Measurements from ENCODE around the gene KCNJ4.

Gene KCNJ4

DNA sequence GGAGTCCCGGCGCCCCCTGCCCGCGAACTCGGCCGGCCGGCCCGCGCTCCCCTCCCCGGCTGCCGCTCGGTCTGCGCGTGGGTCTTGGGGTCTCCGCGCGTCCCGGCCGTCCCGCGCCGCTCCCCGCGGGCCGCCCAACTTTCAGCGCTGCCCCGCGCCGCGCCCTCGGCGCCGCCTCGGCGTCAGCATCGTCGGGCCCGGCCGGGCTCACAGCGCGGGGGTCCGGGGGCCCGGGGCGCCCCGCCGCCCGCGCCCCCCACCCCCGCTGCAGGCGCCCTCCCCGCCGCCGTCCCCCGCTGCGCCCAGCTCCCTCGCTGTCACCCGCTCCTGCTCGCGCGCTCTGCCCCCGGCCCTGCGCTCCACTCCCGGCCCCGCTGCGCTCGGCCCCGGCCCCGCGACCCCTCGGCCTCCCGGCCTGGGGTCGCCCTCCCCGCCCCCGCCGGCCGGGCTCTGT is at the start of gene KCNJ4:
Gene KCNJ4 (minus strand): TSS at position 124 of the 454 bp plus-strand sequence. CDS start 27,067 bp downstream, outside the sequence.
- DNase-seq (ENCODE audit: low read depth in 2 of 2) = no peak

DNA sequence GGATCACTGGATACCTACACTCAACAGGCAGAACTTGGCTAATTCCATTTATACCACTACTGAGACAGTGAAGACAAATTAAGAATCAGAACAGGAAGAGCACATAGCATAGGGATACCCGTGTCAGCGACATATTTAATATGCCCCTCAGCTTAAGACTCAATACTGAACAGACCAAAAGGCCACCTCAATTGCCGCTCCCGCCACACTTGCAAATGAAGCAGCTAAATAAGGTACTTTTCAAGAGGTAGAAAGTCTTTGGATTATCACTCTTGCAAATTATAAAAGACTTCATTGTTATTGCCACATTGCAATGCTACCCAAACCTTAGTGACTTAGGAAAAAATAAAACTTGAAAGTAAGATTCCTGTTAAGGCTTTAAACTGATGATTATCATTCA is 48.0 kb upstream of the KCNJ4 start:
- DNase-seq (ENCODE audit: low read depth in 2 of 2) = no peak

DNA sequence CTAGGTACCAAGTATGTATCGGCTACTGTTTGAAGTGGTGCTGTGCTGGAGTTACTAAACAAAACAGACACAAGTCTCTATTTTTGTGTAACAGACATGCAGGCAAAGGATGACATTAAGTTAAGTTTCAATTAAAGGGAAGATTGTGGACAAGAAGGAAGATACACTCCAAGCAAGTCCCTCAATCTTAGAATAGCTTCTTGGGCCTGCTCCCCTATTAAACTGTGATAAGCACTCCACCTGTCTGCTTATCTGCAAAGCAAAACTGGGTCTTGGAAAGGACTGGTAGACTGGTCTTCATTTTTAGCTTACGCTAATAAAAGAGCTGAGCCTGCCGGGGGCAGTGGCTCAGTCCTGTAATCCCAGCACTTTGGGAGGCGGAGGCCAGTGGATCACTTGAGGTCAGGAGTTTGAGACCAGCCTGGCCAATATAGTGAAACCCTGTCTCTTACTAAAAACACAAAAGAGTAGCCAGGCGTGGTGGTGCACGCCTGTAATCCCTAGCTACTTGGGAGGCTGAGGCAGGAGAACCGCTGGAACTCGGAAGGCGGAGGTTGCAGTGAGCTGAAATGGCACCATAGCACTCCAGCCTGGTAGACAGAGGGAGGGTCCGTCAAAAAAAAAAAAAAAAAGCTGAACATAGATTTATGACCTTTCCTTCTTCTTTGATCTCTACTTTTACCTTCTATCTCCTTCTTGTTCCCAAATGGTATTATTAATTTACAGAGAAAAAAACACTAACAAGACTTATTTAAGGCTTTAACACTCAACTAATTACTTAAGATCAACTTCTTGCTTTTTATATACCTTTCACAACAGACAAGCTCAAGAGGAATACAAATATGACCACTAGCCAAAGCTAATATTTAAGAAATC is 47.0 kb upstream of the KCNJ4 start:
- no peak for DNase-seq (ENCODE audit: low read depth in 2 of 2)

DNA sequence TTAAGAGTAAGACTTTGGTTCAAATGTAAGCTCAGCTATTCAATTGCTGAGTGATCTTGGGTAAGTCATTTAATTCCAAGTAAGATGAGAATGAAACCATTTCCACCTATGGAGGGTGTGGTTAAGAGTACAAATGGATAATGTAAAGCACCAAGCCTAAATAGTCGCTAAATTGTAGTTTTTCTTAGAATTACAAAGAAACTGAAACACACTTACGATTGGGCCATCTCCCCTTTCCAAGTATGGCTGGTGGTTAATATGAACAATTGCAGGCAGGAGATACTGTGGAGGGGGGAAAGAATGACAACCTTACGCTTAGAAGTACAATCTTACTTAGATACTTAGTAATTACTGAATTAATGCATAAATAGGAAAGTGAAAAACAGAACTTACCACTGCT is 42.9 kb upstream of the KCNJ4 start:
- DNase-seq (ENCODE audit: low read depth in 2 of 2) = no peak

DNA sequence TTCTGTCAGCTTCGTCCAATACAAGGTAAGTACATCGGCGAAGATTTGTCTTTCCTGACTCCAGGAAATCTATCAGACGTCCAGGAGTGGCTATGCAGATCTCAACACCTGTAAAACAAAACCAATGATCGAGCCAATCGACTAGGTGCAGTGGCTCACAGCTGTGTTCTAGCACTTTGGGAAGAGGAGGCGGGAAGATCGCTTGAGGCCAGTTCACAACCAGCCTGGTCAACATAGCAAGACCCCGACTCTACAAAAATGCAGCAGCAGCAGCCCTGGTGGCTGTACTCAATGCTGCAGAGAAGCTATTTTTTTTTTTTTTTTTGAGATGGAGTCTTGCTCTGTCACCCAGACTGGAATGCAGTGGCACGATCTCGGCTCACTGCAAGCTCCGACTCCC is 39.9 kb upstream of the KCNJ4 start:
- no peak for DNase-seq (ENCODE audit: low read depth in 2 of 2)

DNA sequence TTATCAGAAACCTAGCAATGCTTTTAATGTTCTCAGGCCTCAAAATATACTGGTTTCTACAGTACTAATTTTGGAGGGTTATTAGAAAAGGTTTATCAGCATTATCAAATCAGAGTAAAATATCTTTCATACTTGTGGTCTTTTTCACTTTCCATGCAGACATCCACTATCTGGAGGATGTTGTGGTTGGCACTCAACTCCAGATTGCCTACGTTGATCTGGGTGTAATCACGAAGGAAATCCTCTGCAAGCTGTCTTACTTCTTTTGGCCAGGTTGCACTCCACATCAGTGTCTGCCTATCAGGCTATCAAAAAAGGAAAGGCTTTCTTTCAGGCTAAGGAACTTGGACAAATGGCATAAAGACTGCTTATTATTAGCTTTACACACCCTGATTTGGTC is 39.5 kb upstream of the KCNJ4 start:
- DNase-seq (ENCODE audit: low read depth in 2 of 2) = no peak

DNA sequence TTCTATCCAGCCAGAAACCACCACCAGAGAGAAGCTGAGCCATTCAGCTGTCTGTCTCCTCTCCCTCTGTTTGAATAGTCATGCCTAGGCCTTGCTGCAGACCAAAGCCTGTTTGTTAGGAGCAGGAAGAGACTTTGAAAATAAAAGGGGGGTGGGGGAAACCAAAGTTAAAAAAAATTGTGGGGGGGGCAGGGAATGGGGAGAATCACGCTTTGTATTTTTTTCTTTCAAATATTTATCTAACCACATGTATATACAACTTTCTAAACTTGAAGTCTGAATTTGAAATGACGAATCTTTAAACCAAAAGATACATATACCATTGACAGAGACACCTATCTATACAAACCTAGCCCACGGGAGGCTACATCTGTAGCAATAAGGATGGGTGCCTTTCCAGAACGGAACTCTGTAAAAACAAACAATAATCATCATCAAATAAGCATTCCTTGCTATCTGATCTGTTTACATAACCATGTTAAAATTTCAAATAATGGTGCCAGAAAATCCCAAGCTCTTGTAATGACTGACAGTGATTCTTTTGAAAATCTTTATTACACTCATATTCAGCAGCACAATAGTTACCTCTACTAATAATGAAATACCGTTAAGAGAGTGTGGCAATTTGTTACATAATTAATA is 36.8 kb upstream of the KCNJ4 start:
- no peak for DNase-seq (ENCODE audit: low read depth in 2 of 2)

DNA sequence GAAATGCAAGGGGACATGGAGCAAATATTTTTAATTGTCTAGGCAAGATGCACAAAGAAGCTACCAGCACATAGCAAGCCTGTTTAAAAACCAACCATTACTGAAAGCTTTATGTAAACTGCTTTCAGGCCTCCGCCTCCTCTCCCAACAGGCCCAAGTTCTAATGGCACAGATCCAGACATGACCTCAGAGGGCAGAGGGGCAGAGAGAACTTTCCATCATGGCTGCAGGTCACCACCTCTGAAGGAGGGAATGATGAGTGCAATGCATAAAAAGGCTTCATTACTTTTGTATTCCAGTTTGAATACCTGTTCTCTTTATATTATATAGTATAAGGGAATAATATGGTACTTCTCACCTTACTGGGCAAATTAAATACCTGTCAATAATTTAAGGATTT is 35.9 kb upstream of the KCNJ4 start:
- DNase-seq (ENCODE audit: low read depth in 2 of 2) = no peak

DNA sequence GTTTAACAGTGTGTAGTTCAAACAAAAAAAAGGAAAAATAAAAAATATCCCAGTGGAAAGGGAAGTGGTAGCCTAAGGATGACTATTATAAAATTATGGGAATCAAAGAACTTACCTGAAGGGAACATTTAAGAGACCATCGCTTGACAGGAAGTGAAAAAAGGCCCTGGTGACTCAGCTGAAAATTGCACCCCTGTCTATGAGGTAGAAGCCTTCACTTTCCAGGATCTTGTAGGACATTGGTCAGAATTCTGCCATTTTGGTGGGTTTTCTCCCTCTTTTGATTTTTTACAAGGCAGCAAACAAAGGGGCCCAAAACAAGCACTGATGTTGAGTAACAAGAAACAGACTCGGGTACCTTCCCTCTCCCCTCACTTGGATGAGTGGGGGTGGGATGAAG is 35.5 kb upstream of the KCNJ4 start:
- no peak for DNase-seq (ENCODE audit: low read depth in 2 of 2)

DNA sequence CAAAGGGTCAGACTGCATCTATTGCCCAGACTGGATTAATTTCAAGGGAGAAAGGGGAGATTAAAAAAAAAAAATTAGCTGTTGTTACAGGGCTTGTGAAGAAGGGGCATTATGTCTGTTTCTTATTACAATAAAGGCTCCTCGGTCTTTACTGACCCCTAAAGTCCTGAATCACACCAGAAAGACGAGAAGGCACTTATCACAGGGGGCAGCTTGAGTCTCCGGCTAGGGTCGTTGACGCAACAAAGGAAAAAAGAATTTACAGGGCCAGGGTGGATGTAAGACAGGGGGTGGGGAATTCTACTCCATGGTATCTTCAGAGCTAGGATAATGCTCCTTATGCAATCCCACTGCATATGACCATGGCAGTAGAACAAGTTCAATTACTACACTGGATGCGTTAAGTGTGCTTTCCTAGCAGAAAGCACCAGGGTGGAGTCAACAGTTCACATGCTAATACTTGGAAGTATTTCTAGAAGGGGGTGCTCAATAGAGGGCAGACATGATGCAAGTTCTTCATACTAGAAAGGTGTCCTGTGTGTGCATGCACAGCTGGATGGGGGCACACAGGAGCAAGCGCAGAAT is 34.7 kb upstream of the KCNJ4 start:
- no peak for DNase-seq (ENCODE audit: low read depth in 2 of 2)

DNA sequence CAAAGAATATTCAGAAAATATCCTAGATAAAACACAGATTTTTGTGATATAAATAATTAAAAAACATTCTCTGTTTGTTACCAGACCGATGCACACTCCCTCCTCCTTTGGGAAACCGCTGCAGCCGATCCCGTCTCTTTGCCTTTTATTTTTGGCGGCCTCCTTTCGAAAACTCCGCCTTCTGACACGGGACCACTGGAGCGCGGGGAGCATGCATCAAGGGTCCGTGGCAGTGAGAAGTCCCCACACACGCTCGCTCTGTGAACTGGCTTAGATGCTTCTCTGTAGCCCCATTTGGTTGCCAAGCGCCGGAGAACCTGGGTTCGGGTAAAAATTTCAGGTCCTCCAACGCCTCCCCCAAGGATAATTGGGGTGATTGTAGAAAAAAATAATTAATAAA is 34.1 kb upstream of the KCNJ4 start:
- DNase-seq (ENCODE audit: low read depth in 2 of 2) = no peak

DNA sequence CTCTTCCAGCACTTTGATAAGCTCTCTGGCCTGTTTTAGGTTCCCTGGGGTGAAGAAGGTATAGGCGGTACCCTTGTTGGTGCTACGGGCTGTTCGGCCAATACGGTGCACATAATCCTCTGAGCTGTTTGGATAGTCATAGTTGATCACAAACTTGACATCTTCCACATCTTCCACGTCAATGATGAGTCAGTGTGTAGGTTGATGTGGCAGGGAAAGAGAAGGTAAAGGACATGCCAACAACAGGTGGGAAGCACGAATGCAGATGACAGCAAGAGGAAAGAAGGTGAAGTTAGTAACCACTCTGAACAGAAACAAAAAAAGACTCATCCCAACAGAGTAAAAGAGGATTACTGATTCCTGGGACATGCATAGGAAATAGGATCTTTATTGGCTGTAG is 32.9 kb upstream of the KCNJ4 start:
- no peak for DNase-seq (ENCODE audit: low read depth in 2 of 2)

DNA sequence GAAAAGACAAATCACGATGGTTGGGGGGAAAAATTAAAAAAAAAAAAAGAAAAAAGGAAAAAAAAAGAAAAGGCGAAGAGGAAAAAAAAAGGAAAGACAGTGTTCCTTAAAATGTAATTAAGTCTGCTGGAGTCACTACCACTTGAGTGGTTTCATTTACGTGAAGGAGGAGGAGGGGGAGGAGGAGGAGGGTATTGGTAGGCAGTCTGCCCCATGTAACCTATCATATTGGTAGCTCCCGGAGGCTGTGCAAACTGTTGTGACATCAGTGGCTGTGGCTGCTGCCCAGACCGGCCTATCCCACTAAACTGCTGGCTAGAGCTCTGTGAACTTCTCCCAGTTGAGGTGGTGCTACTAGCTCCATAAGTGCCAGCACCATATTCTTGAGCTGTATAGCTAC is 30.8 kb upstream of the KCNJ4 start:
- no peak for DNase-seq (ENCODE audit: low read depth in 2 of 2)

DNA sequence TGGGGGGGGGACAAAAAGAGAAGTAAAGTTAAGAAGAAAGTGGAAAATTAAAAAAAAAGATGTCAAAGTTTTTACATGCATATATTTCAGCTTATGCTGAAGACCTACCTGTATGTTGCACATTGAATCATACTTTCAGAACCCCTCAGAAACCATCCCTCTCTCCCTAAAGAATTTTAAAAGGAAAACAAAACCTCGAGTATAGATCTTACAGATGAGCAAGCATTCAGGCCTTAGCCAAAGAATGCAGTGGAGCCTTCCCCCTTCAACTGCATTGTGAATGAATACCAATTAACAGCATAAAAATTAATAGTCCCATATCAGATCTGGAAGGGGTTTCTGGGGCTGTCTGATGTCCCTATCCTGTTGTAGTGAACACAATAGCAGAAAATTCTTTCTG is 29.2 kb upstream of the KCNJ4 start:
- no peak for DNase-seq (ENCODE audit: low read depth in 2 of 2)

DNA sequence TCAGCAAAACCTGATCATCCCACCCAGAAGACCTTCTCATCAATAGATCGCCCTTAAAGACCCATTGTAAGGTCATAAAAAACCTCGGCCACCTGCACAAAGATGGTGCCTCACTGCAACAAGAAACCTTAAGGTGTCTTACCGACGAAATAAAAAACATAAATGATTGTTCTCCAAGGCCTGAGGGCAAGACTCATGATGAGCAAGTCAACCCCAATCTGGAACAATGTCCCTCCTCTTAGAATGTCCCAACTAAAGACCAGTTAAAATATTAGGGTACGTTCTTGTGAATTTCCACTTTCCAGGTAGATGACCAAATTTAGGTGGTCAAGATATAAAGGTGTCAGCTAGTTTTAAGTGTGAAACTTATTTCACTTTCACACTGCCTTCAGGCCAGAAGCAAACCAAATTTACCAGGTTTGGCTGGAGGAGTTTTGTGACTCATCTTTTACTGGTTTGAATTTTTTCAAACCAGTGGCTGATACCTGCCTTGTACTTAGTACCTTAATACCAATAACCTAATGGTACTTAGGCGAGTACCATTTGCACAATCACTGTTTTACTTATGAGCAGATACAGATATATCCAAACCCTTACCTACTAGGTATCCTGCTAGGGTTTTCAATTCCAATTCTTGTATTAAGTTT is 27.8 kb upstream of the KCNJ4 start:
- no peak for DNase-seq (ENCODE audit: low read depth in 2 of 2)

DNA sequence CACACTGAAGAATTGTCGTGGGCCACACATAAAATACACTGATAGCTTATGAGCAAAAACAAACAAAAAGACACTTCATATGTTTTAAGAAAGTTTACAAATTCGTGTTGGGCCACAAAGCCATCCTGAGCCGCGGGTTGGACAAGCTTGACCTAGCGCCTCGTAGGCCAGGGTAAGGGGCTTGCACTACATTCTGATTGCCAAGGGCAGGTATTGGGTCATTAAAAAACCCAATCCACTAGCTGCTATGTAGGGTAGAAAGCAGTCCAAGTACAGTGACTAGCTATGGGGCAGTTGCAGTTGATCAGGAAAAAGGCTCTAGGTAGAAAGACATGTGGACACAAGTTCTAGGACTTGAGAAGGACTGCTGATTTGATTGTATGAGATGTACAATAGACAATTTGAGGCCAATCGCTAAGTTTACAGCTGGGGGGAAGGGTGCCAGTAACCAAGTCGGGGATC is 26.9 kb upstream of the KCNJ4 start:
- DNase-seq (ENCODE audit: low read depth in 2 of 2) = no peak

DNA sequence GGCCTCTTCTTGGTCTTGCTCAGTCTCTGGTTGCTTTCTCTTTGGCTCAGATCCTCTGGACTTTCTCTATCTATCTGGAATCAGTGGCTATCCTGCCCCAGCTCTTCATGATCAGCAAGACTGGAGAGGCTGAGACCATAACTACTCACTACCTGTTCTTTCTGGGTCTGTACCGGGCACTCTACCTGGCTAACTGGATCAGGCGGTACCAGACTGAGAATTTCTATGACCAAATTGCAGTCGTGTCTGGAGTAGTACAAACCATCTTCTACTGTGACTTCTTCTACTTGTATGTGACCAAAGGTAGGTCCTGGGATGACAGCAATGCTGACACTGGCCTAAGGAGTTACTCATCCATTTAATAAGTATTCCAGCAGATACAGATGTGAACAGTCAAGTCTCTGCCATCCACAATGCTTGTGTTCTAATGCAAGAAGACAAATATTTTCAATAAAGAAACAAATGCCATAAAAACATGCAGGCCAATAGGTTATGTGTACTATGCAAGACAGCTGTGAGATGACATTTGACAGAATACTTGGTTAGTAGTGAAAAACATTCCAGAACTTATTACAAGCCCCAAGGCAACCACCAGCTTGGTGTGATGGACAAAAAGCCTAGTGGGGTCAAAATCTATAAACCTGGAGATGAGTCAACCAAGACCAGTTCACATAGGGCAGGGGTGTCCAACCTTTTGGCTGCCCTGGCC is 26.3 kb upstream of the KCNJ4 start:
- DNase-seq (ENCODE audit: low read depth in 2 of 2) = no peak

DNA sequence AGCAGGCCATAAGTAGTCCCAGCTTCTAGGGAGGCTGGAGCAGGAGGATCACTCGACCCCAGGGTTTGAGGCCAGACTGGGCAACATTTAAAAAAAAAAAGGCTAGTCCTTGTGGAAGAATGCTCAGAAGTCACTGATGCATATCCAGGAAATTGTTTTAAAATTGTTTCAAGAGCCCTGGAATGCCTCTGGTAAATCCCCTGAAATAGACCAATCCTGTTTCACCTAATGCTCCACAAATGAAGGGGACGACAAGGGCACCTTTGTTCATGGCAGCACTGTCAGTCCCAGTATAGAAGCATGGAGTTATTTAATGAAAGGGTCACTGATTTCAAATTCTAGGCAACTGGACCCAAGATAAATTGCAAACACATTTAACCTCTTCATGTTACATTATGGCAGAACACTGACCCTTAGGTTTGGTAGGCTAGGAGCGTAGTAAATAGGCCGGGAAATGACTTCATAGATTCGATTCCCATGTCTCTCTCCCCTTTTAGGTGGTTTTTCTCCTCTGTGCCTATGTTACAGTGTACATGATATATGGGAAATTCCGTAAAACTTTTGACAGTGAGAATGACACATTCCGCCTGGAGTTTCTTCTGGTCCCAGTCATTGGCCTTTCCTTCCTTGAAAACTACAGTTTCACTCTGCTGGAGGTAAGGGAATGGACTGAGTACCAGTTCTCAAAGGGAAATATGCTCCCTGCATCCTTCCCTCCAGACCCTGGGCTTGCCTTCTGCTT is 24.3 kb upstream of the KCNJ4 start:
- DNase-seq (ENCODE audit: low read depth in 2 of 2) = no peak

DNA sequence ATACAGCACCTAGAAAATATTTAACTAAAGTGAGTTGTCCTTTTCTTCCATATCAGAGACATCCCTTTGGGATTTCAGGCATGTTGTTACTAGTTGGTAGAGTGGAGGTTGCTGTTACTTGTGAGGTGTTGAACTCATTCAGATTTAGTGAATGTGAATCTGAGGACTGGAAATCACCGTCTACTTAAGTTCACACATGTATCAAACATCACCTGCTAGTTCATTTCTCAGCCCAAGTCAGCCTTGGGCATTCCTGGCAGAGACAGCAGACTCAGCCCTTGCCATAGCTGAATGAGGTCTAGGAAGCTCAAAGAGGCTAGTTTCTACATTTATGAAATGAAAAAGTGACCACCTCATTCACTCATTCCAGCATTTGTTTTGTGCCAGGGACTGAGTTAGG is 22.6 kb upstream of the KCNJ4 start:
- DNase-seq (ENCODE audit: low read depth in 2 of 2) = no peak

DNA sequence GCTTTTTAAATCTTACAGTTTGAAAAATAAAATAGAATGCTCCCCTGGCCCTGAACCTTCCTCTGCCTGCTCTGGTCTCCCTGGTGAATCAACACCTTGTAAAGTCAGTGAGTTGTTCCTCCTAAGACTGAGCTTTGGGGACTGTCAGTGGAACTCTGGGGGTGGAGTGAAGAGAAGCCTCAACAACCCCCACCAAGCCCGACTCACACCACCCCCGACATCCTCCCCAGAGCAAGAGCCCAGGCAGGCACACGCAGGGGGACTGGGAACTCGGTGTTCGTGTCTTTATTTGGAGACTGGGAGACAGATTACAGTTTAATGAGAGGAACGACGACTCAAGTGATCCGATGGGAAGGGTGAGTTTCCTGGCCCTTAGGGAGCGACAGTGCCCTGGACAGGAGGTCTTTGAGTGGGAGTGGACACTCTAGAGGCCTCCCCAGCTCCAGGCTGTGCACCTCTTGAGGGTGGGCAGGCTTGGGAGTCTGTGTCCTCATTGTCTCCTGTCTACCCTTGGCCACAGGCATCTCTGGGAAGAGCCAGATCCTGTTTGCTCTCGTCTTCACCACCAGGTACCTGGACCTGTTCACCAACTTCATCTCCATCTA is 19.1 kb upstream of the KCNJ4 start:
- no peak for DNase-seq (ENCODE audit: low read depth in 2 of 2)

DNA sequence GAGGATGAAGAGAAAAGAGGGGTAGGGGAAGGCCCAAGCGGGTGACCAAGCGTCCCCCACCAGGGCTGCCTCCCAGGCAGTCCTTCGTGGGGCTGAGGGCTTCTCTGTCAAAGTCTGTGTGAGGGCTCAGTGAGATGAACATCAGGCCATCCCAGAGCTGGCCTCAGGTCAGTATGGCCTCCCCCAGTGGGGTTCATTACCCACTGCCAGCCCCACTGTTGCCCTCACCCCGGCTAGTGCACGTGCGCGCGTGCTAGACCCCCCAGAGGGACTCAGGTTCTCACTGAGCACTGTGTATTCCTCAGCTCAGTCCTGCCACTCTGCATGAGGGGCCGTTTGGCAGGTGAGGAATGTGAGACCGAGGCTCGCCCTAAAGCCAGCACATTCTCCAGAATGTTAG is 16.2 kb upstream of the KCNJ4 start:
- DNase-seq (ENCODE audit: low read depth in 2 of 2) = no peak
